ENCODE measurements around the gene CYLD.

Gene CYLD

DNA sequence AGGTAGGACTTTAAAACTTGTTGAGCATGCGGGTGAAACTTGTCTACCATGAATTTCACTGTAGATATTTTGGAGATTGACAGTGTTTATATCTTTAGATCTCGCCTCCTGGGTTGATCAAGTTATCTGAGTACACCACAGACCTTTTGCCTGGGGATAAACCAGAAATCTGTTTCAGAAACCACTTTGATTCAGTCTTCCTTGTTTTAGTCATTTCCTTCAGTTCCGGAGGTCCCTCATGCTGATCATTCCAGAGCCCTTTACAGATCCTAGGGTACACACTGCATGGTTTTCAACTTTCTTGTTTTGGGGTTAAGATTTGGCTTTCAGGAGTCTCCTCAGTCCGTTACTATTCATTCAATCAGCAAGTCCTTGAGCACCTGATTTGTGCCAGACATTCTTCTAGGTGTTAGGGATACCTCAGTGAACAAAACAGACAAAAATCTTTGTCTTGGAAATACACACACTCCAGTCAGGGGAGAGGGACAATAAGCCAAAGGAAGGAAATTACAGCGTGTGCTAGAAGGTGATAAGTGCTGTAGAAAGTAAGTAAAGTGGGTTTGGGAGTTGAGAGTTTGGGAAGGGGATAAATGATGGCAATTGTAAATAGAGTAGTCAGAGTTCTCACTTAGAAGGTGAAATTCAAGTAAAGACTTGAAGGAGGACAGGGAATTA is 36.3 kb upstream of the CYLD start:
- TF ChIP-seq, protein P1, sequence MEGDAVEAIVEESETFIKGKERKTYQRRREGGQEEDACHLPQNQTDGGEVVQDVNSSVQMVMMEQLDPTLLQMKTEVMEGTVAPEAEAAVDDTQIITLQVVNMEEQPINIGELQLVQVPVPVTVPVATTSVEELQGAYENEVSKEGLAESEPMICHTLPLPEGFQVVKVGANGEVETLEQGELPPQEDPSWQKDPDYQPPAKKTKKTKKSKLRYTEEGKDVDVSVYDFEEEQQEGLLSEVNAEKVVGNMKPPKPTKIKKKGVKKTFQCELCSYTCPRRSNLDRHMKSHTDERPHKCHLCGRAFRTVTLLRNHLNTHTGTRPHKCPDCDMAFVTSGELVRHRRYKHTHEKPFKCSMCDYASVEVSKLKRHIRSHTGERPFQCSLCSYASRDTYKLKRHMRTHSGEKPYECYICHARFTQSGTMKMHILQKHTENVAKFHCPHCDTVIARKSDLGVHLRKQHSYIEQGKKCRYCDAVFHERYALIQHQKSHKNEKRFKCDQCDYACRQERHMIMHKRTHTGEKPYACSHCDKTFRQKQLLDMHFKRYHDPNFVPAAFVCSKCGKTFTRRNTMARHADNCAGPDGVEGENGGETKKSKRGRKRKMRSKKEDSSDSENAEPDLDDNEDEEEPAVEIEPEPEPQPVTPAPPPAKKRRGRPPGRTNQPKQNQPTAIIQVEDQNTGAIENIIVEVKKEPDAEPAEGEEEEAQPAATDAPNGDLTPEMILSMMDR (IDR thresholded peaks at IDR 0.05; ENCODE audit: low read depth, low read length, missing control alignments), result no peak
- DNase-seq (ENCODE audit: low read depth), result no peak
- in situ Hi-C loops (cut with HindIII; ENCODE audit: low sequenced_read_pairs), result no loop called here
- H3K4me3 ChIP-seq (ENCODE audit: low read depth, low read length), result no peak overlapping the region

DNA sequence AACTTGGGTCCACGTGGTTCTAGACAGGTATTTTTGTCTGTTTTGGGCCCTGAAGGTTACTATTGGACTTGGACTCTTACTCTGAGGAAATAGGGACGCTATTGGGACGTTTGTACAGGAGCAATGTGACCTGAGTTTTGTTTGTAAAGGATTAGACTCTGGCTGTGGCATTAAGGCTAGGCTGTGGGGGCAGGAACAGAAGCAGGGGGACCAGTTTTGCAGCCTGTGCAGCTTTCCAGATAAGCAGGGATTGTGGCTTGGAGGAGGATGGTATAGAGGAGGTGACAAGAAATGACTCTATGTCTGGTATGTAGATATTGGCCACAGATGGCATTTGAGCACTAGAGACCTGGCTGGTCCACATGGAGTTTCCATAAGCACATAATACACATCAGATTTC is 35.6 kb upstream of the CYLD start:
- TF ChIP-seq, protein P1 (IDR thresholded peaks at IDR 0.05; ENCODE audit: low read depth, low read length, missing control alignments), result no peak
- in situ Hi-C loops (cut with HindIII; ENCODE audit: low sequenced_read_pairs), result no loop called here
- no peak for DNase-seq (ENCODE audit: low read depth)
- H3K4me3 ChIP-seq (ENCODE audit: low read depth, low read length), result no peak overlapping the region

GRCh38 chr16:50708373-50709060 is 33.4 kb upstream of the CYLD start:
- in situ Hi-C loops (cut with HindIII; ENCODE audit: low sequenced_read_pairs), result no loop called here
- no peak for DNase-seq (ENCODE audit: low read depth)
- H3K4me3 ChIP-seq (ENCODE audit: low read depth, low read length), result no peak overlapping the region
- TF ChIP-seq, protein P1 (IDR thresholded peaks at IDR 0.05; ENCODE audit: low read depth, low read length, missing control alignments), result no peak

DNA sequence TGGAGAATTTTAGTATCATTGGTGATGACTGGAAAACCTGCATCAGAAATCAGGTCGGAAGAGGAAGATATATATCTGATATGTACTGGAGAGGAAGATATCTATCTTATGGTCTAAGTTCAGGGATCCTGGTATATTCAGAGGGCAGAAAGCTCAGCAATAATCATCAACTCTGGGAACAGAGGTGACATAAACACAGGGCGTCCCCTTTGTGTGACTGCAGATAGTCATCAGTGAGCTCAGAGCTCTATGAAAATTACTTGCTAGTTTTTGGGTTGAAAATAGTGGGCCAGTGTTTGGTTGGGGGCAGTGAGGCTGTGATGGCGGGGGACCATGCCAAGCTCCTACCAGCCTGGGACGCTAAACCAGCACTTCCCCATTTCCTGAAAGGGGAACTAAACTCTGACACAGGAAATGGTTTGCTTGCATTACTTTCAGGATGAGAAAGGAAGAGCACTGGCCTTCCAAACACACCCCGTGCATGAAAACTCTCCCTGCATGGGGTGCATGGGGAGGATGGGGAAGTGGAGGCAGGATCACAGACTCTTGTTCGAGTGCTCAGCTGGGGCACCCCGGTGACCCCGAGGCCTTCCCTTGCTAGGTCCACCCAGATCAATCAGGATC is 32.7 kb upstream of the CYLD start:
- H3K4me3 ChIP-seq (ENCODE audit: low read depth, low read length), result no peak overlapping the region
- no peak for DNase-seq (ENCODE audit: low read depth)
- in situ Hi-C loops (cut with HindIII; ENCODE audit: low sequenced_read_pairs), result no loop called here
- TF ChIP-seq, protein P1 (IDR thresholded peaks at IDR 0.05; ENCODE audit: low read depth, low read length, missing control alignments), result no peak

DNA sequence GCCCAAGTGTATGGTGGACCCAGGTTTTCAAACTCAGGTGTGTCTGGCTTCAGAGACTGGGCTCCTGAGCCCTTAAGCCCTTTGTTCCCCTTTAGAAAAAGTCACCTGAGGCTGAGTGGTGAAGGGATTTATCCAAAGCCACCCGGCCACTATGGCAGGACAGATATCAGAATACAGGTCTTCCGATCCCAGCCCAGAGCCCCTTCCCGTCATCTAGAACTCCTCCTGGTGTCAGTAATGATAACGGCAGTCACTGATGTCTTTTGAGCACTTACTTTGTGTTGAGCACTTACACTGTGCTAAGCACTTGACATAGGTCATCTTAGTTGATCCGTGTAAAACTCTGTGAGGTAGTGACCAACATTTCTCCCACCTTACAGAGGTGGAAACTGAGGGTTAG is 31.9 kb upstream of the CYLD start:
- H3K4me3 ChIP-seq (ENCODE audit: low read depth, low read length), result no peak overlapping the region
- in situ Hi-C loops (cut with HindIII; ENCODE audit: low sequenced_read_pairs), result no loop called here
- TF ChIP-seq, protein P1 (IDR thresholded peaks at IDR 0.05; ENCODE audit: low read depth, low read length, missing control alignments), result no peak
- DNase-seq (ENCODE audit: low read depth), result no peak

- no peak overlapping the region for H3K4me3 ChIP-seq (ENCODE audit: low read depth, low read length)
- TF ChIP-seq, protein P1 (IDR thresholded peaks at IDR 0.05; ENCODE audit: low read depth, low read length, missing control alignments), result no peak
- in situ Hi-C loops (cut with HindIII; ENCODE audit: low sequenced_read_pairs), result no loop called here
- no peak for DNase-seq (ENCODE audit: low read depth)
These were observed 30.8 kb upstream of the CYLD start for GRCh38 chr16:50711040-50711439.

All from astrocyte of the cerebellum (primary cell).